ENCODE data around the gene ERC2.

Gene ERC2

DNA sequence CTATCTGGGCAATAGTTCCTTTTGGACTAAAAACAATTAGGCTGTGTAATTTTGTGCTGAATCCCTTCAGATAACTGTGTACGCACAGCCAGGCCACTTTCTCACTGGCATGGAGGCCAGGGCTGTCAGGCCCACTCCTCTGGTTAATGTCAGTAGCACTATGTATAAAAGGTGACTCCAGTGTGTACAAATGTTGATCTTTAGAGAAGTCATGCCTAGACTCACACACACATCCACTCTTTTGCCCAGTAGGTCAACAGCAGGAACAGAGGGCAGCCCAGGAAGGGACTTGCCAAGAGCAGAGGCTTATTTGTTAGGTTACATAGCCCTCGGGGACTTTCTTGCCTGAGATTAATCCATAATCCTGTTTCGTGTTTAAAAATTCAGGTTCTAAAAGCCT is 564.6 kb downstream of the ERC2 start:
- no peak for DNase-seq

DNA sequence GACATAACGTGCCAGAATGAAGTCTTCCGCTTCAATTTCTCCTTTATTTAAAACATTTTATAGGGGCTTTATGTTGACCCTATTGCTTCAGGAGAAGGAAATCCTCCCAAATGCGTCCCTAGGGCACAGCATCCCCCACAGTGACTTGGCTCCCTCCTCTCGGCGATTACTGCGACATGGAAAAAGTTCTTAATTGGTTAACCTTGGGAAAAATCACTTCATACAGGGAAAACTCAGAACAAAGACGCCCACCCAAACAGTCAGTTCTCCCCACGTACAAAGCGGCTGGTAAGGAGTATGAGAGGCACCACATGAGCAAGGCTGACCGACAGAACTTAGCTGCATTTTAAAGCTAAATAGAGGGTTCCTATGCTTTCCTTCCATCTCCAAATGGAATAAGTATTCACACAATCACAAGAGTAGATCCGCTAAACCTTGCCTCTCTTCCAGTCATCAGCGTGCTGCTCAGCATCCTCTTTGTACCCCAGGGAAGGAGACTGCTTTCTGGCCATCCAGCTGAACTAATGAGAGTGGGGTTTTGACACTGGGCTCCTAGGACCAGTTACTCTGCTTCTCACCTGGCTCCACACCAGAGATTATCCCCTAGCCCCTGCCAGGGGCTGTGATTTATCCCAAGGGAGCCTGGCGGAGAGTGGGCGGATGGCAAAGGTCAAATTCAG is 565.9 kb downstream of the ERC2 start:
- DNase-seq: no peak

DNA sequence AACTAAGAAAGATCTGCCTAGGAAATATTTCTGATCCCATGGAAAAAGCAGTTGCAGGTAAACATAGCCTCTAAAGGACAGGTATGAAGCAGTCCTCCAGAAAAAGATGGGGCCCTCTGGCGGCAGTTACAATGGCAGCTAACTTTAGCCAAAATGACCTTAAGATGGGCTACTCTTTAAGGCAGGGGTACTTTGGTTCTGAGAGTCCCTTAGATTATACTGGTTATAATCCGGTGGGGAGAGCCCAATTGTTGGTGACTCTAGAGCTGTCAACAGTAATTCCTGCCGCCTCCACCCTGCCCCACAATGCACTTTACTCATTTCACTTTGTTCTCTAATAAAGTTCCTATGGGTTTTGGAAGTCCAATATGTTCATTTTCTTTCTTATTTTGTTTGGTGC is 568.4 kb downstream of the ERC2 start:
- no peak for DNase-seq

DNA sequence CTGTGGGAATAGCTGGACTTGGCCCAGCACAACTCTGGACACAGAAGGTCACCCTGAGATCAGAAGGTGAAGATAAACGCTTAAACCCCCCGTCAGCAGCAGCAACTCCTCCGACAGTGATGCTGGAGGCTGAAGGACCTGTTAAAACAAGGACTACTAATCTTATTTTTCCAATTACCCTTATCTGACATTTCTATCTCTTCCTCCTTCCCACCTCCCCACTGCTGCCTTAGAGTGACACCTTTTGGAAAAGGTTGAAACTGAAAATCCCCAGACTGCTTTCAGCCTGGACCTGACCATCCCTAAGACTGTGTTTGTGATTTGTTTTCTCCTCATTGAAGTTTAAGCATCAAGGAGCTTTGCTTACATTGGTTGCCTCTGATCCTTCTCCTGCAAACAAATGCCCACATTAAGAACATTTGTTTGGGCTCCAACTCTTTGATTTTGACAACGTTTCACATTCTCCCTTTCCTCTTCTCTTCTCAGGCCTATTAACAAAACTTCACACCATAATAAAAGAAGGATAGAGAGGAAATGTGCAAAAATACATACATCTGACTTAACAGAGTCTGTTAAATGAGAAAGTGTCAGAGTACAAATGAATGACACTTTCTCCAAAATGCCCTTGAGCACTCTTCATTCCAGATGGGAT is 570.6 kb downstream of the ERC2 start:
- DNase-seq: no peak

DNA sequence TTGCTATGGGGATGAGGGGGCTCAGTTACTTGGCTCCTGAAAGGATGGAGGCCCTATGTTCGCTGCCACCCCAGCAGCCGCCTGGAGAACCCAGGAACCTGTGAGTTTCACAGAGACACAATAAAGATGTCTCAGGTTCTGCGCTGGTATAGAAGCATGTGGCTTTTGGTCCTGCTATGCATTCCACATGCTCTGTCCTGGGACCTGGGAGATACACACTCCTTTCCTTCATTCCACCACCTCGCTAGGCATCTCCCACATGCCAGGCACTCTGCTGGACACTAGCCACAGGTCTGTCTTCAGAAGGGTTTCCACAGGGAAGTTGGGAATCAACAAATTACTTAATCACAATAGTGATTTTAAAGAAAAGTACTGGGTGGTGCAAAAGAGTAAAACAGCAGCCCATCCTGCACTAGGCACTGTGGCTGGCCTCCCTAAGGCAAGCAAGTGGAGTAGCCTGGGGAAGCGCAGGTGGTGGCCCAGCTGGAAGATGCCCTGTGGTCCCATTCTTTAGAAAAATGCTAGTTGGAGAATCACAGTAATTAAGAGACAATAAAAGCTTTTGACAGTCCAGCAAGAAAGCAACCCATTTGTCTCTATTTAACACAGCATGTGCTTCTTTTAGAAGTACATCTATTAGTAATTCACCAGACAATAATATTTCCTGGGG is 572.2 kb downstream of the ERC2 start:
- no peak for DNase-seq

DNA sequence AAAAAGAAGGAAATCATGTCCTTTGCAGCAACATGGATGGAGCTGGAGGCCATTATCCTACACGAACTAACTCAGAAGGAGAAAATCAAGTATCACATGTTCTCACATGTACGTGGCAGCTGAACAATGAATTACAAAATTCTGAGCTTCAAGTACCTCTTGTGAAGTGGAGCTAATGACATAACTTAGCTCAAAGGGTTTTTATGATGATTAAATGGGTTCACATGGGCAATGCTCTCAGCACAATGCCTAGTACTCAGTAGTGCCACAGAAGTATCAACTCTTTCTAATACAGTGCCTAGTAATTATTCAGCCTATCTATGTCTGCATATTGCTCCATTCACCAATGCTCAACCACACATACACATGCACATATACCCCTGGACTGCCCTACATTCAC is 573.7 kb downstream of the ERC2 start:
- DNase-seq: no peak

DNA sequence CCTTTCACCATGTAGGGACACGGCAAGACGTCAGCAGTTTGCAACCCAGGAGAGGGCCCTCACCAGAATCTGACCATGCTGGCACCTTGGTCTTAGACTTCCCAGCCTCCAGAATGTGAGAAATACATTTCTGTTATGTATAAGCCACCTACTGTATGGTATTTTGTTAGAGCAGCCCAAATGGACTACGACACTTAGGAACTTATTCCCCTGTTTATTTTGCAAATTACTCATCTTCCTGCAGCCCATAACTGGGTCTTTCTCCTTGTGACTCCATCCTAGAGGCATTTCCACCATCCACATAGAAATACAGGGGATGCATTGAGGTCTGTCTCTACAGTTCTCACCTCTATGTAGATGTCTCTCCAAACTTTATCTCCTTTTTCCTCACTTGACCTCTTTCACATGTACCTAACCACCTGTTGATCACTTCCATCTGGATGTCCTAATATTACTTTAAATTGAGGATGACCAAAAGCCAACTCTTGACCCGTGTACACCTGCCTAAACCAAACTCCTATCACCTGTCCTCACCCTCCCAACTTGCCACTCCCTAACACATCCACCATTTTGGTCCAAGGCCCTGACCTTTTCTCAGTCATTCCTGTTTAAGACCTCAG is 575.1 kb downstream of the ERC2 start:
- DNase-seq: no peak

DNA sequence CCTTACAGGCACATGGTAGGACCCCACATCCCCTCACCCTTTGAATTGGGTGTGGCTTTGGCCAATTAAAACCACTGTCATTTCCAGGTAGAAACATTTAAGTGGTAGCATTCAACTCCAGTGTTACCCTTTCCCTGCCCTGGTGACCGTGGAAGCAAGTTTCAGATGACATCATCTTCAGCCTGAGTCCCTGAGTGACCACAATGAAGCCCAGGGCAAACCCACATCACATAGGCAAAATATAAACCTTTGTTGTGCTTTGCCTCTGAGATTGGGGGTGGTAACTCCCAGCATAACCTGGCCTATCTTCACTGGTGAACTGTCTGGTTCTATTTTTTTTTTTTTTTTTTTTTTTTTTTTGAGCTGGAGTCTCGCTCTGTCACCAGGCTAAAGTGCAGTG is 577.2 kb downstream of the ERC2 start:
- no peak for DNase-seq

DNA sequence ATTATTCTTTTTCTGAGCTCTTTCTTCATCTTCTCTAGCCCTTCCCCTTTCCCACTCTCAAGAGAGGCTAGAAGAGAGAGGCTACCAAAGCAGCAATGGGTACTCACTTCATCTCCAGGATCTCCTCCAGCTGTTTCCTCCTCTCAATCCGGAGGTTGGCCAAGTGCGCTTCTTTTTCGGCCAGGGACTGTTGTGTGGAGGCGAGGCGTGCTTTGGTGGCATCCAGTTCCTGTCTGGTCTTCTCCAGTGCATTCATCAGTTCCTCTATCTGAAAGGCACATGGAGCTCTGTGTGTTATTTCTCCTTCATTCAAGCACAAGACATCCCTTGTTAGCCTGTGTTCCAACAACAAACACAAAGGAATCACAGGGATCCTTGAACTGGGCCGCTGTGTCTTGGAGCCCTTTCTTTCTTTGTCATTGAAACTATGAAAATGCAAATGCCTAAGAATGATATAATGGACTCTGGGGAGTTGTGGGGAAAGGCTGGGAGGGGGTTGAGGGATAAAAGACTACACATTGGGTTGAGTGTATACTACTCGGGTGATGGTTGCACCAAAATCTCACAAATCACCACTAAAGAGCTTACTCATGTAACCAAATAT is 579.9 kb downstream of the ERC2 start:
- no peak for DNase-seq

DNA sequence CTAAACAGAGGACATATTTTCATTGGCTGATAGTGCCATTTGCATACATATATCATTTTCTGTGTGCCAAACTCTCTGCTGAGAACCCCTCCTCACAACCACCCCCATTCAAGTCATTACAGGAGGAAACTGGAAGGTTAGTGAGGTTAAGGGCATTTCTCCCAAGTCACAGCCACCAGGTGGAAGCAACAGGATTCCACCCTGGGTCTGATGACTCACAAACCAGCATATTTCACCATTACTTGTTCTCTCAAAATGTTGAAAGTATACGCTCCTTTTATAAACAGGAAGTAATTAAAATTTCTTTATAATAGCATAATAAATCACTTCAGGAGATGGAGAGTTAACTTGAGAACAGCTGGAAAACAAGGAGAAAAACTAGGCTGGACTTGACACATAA is 582.5 kb downstream of the ERC2 start:
- no peak for DNase-seq

DNA sequence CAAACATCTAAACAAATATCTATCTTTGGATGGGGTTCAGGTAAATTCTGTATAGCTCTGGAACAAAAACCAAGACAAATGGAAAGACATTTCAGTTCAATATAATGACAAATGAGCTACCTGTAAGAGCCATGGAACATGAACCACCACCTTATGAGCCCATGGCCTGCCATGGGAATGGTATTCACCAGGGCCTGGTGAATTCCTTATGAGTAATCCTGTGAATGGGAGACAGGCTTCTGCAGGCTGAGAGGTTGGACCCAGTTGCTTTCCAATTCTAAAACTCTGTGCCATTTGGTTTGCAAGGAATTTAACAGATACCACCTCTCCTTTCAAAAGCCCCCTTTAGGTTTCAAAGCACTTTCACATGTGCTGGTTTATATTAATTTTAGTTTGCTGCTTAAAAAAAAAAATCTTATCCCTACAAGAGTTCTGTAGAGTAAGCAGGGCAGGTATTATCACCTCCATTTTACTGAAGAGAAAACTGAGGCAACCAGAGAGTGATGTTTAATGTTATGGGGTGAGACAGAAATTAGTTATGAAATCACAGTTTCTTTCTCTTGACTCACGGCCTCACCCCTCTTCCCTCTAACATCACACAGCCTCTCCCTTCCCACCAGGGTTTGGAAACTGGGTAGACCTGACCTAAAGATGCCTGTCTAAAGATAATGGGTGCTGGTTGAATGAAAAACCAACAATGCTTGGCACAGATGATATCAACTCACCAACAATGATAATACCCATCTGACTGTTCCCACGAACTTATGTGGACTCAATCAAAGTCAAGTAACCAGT is 583.6 kb downstream of the ERC2 start:
- no peak for DNase-seq

DNA sequence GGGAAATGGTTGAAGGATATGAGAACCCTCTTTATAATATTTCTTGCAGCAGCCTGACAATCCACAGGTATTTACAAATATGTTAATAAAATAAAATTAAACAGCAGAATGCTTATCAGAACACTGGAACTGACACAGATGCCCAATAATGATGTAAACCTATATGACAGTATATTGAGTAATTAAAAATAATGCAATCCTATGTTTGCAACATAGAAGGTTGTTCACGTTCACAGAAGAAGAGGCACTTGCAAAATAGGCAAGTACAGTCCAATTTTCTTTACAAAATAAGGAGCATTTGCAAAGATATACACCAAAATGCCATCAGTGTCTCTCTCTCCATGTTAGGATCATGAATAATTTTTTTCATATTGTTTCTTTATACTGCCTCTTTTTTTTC is 584.2 kb downstream of the ERC2 start:
- no peak for DNase-seq

DNA sequence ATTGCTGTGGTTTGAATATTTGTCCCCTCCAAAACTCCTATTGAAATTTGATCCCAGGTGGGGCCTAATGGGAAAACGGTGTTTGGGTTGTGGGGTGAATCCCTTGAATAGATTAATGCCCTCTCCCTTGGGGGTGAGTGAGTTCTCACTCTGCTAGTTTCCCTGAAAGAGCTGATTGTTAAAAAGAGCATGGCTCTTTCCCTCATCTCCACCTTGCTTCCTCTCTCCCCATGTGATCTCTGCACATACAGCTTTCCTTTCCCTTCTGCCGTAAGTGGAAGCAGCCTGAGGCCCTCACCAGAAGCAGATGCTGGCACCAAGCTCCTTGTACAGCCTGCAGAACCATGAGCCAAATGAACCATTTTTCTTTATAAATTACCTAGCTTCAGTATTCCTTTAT is 586.3 kb downstream of the ERC2 start:
- no peak for DNase-seq

DNA sequence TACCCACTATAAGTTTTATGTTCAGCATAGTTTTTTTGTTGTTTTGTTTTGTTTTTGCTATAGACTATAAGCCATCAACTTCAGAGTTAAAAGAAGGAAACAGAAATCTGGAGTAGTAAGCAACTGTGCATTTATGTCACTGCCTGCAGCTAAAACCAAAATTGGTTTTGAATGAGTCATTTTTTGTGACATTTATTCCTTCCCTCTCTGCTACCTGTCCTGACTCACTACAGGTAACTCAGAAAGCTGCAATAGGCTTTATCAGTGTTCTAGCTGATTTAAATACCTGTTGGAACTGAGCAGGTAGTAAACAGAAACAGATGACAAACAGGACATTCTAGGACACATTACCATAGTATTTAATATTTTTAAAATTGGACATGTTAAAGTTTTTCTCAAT is 587.9 kb downstream of the ERC2 start:
- DNase-seq: no peak

DNA sequence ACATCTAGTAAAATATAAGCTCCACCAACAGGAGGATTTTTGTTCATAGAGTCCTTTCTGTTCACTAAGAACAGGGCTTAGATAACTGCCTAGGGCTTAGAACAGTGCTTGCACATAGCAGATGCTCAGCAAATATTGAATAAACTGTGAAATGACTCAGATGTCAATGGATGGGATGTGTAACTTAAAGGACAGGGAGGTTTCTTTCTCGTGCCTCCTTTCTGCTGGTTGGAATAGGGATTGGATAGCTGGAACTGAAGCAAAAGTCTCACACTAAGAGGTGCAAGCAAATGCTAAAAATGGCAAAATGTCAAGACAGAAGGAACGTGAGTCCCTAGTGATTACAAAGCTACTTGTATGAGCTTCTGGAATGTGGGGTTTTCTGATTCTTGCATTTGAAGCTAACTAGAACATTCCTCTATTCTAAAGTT is 588.4 kb downstream of the ERC2 start:
- DNase-seq: no peak

DNA sequence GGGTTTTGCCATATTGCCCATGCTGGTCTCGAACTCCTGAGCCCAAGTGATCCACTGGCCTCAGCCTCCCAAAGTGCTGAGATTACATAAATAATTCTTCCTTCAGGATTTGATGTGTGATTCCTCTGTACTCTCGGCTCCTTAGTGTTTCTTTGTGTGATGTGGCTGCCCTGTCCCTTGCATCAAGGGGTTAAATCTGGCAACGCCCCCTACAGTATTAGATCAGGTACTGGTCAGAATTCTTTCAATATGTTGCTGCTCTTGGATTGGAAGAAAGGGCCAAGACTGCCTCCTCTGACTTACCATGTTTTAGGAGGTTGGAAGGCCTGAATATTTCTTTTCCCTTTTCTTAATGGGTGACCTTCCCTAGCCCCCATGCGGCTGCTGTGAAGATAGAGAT is 590.6 kb downstream of the ERC2 start:
- peak; percentile 2 for DNase-seq

DNA sequence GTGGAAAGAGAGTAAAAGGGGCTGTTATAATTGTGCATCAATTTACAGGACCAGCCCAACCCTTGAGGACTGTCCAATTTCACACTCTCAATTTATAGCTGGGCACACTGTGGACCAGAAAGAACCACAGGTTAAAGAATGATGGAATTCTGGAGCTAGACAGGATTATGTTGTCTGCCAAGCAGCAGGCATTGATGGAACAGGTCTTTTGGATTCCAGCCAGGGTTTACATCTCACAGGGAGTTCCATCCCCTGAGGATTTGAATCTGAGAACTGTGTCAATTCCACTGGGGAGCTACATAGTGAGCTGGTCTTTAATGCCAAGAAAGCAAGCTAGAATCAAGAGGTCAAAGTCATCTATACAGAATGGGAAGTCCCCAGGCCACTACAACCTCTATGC is 591.7 kb downstream of the ERC2 start:
- no peak for DNase-seq

DNA sequence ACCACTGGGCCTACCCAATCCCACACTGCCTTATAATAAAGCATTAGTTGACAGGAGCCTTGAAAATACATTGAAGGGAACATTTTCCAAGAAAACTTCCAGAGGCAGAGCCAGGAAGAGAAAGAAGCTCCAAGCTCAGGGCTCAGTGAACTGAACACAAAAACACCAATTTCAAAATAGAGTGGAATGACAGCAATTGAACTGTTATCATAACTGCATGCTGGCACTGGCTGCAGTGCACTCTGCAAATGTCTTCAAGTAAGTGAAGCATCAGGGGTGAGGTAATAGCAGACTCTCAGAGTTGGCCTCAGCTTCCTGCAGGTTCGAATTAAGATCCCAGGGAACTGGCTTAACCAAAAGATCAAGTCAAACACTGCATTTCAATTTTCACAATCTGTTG is 593.2 kb downstream of the ERC2 start:
- DNase-seq: no peak

DNA sequence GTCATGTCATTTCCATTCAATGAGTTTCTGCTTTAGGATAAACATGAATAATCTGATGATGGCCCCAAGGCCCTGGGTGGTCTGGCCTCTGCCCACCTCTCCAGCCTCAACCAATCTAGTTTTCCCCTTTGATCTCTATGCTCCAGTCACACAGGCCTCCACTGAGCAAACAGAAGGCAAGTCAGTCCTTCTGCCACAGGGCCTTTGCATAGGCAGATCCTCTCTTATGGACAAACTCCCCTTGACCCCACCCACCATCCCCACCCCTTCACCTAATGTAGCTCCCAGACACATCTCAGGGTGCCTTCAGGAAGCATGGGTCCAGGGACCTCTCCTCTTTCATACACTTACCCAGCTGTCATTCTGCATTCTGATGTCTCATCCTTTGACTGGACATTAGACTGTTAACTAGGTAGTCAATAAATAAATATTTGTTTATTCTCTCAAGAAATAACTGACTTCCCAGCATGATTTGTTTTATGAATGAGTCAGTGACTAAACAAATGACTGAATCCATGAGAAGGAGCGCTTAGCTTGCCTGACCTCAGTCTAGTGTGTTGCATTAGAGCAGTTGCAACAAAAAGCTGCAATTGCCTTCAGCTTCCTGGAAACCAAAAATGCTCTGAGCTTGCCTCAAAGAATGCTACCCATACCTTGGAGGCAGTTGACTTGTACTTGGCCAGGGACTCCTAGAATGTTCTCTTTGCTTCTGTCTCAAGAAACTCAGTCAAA is 594.6 kb downstream of the ERC2 start:
- no peak for DNase-seq

DNA sequence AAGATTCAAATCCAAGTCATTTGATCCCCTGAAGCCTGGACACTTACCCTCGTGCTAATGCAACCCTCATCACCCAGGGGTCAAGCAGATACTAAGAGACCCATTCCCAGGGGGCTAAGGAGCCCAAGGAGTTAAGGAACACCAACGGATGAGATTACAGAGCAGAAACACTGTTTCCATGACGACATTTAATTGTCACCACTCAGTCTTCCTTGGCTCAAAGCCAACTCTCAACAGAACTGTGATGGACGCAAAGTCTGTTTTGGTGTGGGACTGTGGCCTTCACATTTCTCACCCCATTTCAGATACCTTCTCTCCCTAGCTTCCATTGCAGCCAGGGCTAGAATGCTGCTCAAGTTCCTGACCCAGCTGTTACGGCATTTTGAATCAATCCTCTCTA is 597.7 kb downstream of the ERC2 start:
- DNase-seq: no peak

DNA sequence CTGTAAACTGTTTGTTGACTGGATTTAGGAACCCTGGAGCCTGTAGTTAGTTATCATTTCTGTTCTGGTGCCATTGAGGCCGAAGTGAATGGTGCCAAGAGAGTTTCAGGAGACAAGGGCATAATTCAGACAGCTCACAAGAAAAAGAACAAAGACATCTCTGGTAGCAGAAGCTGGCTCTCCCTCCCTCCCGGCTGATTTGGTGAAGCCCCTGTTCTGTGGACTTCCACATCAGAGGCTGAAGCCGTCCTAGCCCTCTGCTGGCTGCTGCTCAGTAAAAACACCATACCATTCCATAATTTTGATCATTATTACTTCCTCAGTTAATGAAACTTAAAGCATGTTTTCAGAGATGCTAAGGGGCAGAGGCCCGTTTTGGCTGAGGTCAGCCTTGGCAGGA is 599.9 kb downstream of the ERC2 start:
- DNase-seq: no peak

DNA sequence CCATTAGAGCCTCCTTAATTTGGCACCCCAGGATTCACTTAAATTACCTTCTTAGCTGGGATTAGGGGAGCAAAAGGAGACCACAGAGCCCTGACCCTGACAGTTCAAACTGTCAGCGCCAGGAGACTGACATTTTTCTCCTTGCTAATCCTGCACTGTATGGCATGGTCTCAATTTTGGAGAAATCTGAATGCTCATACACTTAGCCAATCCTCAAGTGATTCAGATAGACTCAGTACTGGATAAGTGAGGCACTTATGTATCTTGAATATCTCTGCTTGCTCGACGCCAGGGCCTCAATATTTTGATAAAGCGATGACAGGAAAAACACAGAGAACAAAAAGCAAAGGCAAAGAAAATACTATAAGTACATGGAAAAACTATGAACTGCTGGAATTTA is 605.2 kb downstream of the ERC2 start:
- no peak for DNase-seq

Measured in hematopoietic multipotent progenitor cell treated with erythropoietin and hydrocortisone succinate and interleukin-3 and kit ligand, for 6 days (in vitro differentiated cells).